ENCODE measurements around the gene SLC18A2.

Gene SLC18A2

GRCh38 chr10:117240621-117241529, at the start of gene SLC18A2:
Gene SLC18A2, plus strand, starts transcription at chr10:117241114. Its CDS starts 580 bp downstream, at chr10:117241694.
- H3K4me3 ChIP-seq (ENCODE audit: low read length) = no peak within 1 kb of the TSS
- no peak for TF ChIP-seq ZNF274 (IDR thresholded peaks at IDR 0.05; ENCODE audit: low read depth, low read length)

GRCh38 chr10:117197189-117197588, 43.7 kb upstream of the SLC18A2 start, which contains the start of gene KCNK18:
Gene KCNK18, plus strand, starts transcription at chr10:117197489. Its CDS starts 0 bp downstream, at chr10:117197489.
- TF ChIP-seq ZNF274 (IDR thresholded peaks at IDR 0.05; ENCODE audit: low read depth, low read length) = no peak
- H3K4me3 ChIP-seq (ENCODE audit: low read length) = no peak within 1 kb of the TSS

GRCh38 chr10:117198088-117198487, 42.8 kb upstream of the SLC18A2 start:
- no peak overlapping the region for H3K4me3 ChIP-seq (ENCODE audit: low read length)
- no peak for TF ChIP-seq ZNF274 (IDR thresholded peaks at IDR 0.05; ENCODE audit: low read depth, low read length)

GRCh38 chr10:117201826-117202225, 39.1 kb upstream of the SLC18A2 start:
- TF ChIP-seq ZNF274 (IDR thresholded peaks at IDR 0.05; ENCODE audit: low read depth, low read length) = no peak

GRCh38 chr10:117204316-117204715, 36.6 kb upstream of the SLC18A2 start:
- no peak overlapping the region for H3K4me3 ChIP-seq (ENCODE audit: low read length)
- no peak for TF ChIP-seq ZNF274 (IDR thresholded peaks at IDR 0.05; ENCODE audit: low read depth, low read length)

More at GRCh38 chr10:117201826-117202225, 39.1 kb upstream of the SLC18A2 start:
- H3K4me3 ChIP-seq (ENCODE audit: low read length) = no peak overlapping the region

GRCh38 chr10:117212176-117212575, 28.7 kb upstream of the SLC18A2 start:
- no peak overlapping the region for H3K4me3 ChIP-seq (ENCODE audit: low read length)
- TF ChIP-seq ZNF274 (IDR thresholded peaks at IDR 0.05; ENCODE audit: low read depth, low read length) = no peak

- no peak for TF ChIP-seq ZNF274 (IDR thresholded peaks at IDR 0.05; ENCODE audit: low read depth, low read length)
- H3K4me3 ChIP-seq (ENCODE audit: low read length) = no peak overlapping the region
Measured at GRCh38 chr10:117214401-117214800, 26.5 kb upstream of the SLC18A2 start.

- H3K4me3 ChIP-seq (ENCODE audit: low read length) = no peak overlapping the region
- TF ChIP-seq ZNF274 (IDR thresholded peaks at IDR 0.05; ENCODE audit: low read depth, low read length) = no peak
Measured at GRCh38 chr10:117215079-117215478, 25.8 kb upstream of the SLC18A2 start.

- no peak overlapping the region; the same call in 1 of the 2 replicates for H3K4me3 ChIP-seq (ENCODE audit: low read length)
- TF ChIP-seq ZNF274 (IDR thresholded peaks at IDR 0.05; ENCODE audit: low read depth, low read length) = no peak
Measured at GRCh38 chr10:117216028-117216427, 24.9 kb upstream of the SLC18A2 start.

- no peak for TF ChIP-seq ZNF274 (IDR thresholded peaks at IDR 0.05; ENCODE audit: low read depth, low read length)
- H3K4me3 ChIP-seq (ENCODE audit: low read length) = peak overlapping the region; percentile 48; the same call in 1 of the 2 replicates
Measured at GRCh38 chr10:117216611-117217195, 24.2 kb upstream of the SLC18A2 start.

GRCh38 chr10:117217196-117217761, 23.6 kb upstream of the SLC18A2 start:
- H3K4me3 ChIP-seq (ENCODE audit: low read length) = peak overlapping the region; percentile 48; the same call in 1 of the 2 replicates
- TF ChIP-seq ZNF274 (IDR thresholded peaks at IDR 0.05; ENCODE audit: low read depth, low read length) = no peak

- no peak for TF ChIP-seq ZNF274 (IDR thresholded peaks at IDR 0.05; ENCODE audit: low read depth, low read length)
- no peak overlapping the region for H3K4me3 ChIP-seq (ENCODE audit: low read length)
Measured at GRCh38 chr10:117218654-117219053, 22.3 kb upstream of the SLC18A2 start.

GRCh38 chr10:117221156-117221711, 19.7 kb upstream of the SLC18A2 start:
- TF ChIP-seq ZNF274 (IDR thresholded peaks at IDR 0.05; ENCODE audit: low read depth, low read length) = no peak

GRCh38 chr10:117222552-117222951, 18.4 kb upstream of the SLC18A2 start:
- TF ChIP-seq ZNF274 (IDR thresholded peaks at IDR 0.05; ENCODE audit: low read depth, low read length) = no peak
- no peak overlapping the region for H3K4me3 ChIP-seq (ENCODE audit: low read length)

More at GRCh38 chr10:117221156-117221711, 19.7 kb upstream of the SLC18A2 start:
- no peak overlapping the region for H3K4me3 ChIP-seq (ENCODE audit: low read length)
